A204.1 (cell line): ENCODE results near the gene UQCRC1.
"Not testable (repeated sequence)": the region's sequence is repeated elsewhere in the genome, so short reads cannot be mapped to it uniquely, and the experiment has no call there.

ENCODE experiments used
- FAIRE-seq: peaks from 2 replicates; lab custom pipeline; 2012; peaks lifted over from hg19 to GRCh38; lab: Jason Lieb, UNC

UQCRC1 gene

DNA sequence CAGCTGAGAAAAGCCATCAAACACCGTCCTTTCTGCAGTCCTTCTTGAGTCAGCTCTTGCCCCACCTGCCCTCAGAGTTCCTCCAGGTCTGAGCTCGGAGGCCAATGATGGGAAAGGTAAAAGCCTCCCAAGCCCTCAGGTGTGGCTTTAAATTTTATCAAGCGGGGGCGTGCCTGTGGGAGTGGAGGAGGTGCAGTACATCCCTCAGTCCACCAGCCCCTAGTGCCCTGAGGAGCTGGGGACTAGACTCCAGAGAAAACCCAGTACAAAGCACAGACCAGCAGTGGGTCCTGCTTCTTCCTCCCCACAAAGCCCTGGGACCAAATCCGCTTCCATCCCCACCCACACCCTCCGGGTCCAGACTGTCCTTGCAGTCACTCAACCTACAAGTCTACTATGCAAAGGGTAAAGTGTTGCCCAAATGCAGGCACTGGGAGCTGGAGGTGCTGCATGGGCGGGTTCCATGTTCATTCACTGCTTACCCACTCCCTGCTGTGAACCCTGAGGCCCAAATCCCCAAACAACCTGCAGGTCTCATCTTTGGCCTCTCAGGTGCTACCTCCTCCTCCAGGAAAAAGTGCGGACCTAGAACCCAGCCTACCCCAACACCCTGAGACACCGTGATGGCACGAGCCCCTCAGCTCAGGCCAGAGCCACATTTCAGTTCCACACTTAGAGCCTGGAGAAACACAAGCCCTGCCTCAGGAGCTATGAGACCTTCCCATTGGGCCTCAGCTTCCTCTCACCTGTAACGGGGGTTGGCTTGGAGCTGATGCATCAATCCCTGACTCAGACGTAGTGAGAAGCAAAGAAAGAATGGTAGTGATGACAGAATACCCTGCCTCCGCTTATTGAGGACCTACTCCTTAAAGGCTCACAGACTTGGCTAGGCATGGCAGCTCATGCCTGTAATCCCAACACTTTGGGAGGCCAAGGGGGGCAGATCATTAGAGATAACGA, 55.3 kb downstream of the UQCRC1 start:
- FAIRE-seq, result no peak

DNA sequence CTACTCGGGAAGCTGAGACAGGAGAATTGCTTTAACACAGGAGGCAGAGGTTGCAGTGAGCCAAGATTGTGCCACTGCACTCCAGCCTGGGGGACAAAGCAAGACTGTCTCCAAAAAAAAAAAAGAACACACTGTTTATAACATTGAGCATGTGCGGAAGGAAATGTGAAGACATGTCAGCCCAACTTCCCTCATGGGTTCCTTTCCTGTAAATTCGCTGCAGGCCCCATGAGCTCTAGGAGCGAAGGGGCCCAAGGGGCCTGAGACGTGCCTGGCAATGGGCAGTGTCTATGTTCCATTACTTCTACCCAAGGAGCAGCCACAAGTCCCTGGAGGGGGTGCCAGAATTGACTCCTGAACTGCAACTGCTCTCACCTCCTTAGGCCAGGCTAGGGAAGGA, 56.1 kb downstream of the UQCRC1 start:
- no peak for FAIRE-seq

DNA sequence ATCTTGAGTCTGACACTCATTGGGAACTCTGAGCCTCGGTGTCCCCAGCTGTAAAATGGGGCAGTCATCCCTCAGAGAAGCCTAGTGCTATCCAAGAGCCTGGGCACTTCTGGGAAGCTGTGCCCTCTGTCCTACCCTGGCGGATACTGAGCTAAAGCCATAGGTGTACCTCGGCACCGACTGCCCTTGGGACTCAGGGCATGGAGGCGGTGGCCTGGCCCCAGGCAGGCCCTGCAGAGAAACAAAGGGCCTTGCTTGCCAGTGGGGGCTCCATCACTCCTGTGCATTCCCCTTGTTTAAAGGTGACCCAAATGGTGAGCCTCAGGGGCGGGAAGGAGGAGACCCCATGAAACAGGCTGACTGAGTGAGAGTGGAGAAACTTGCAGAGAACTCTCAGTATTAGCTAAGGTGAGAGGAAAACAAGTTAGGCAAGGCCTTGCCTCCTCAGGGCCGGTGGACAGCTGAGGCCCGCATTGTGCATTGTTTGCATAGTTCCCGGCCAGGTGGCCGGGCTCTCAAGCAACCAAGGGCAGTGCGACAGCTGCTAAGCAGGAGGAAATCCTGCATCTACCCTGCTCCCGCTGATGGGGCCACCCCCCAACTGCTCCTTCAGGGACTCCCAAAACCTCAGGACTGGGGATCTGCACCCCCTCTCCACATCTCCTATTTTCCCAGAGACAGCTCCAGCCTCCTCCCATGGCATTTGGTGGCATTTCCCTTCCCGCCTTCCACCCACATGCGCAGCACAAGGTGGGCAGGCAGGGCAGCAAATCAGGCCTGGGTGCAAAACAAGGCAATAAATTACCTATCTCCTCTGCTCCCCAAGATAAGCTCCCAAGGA, 57.1 kb downstream of the UQCRC1 start:
- FAIRE-seq, result no peak

DNA sequence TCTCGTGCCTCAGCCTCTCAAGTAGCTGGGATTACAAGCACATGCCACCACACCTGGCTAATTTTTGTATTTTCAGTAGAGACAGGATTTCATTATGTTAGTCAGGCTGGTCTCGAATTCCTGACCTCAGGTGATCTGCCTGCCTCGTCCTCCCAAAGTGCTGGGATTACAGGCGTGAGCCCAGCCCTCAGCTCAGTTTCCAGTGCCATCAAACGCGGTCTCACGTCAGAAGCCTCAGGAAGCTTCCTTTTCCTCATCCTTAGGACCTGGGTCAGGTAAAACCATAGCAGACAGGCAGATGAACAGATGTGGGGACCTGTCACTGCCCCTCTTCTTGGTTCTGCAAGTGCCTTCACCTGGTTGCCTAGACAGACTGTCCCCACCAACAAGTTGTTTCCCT, 57.8 kb downstream of the UQCRC1 start:
- FAIRE-seq, result not testable (repeated sequence)
